Gastroesophageal sphincter (tissue), 4 donors: ENCODE results near the gene RPP21. TPM values are rescaled to one million over a fixed set of nuclear protein-coding genes. Genes with fewer than 3 reads are reported as not detected.
"Not testable (repeated sequence)": the region's sequence is repeated elsewhere in the genome, so short reads cannot be mapped to it uniquely, and the experiment has no call there.

Experiments
- ATAC-seq: fragments of 150-250 bp; one replicate; pipeline ENCODE4 v1.9.1; 2016; ENCODE audit warnings: mild to moderate bottlenecking, moderate library complexity
- H3K27ac ChIP-seq, 4 donors: fragments of 200-600 bp; sonication (generic) in 3 of 4; 1 replicate in 3 of 4; 2 replicates in 1 of 4; pipeline ENCODE4 v1.5.1; 2016 to 2019
- H3K27me3 ChIP-seq: fragments of 200-600 bp; sonication (generic); one replicate; pipeline ENCODE4 v1.5.1; 2019
- H3K36me3 ChIP-seq, 2 donors: fragments of 200-600 bp; sonication (generic); one replicate each; pipeline ENCODE4 v1.5.1; 2019; ENCODE audit warnings: control low read depth in 1 of 2
- H3K4me1 ChIP-seq, 3 donors: fragments of 200-600 bp; sonication (generic); 1 replicate in 2 of 3; 2 replicates in 1 of 3; pipeline ENCODE4 v1.5.1; 2016 to 2019; ENCODE audit warnings: control low read depth in 2 of 3
- H3K4me3 ChIP-seq, 2 donors: fragments of 200-600 bp; sonication (generic); one replicate each; pipeline ENCODE4 v1.5.1; 2019; ENCODE audit warnings: mild to moderate bottlenecking in 1 of 2, moderate library complexity in 1 of 2
- H3K9me3 ChIP-seq, 3 donors: fragments of 200-600 bp; sonication (generic); one replicate each; pipeline ENCODE4 v1.5.1; 2017 to 2019; ENCODE audit warnings: control low read depth in 2 of 3
- EP300 ChIP-seq: sonication (generic); formaldehyde crosslinking; IDR thresholded peaks from one replicate; pipeline ENCODE4 v1.6.1; 2017; ENCODE audit warnings: antibody characterized with exemption, mild to moderate bottlenecking
- POLR2A ChIP-seq, 2 donors: fragments of 450-650 bp; IDR thresholded peaks; one replicate each; pipeline ENCODE4 v1.6.1; 2017; ENCODE audit warnings: antibody characterized with exemption in 2 of 2, mild to moderate bottlenecking in 2 of 2, moderate library complexity in 1 of 2
- POLR2AphosphoS5 ChIP-seq: sonication (generic); formaldehyde crosslinking; IDR thresholded peaks from one replicate; pipeline ENCODE4 v1.6.1; 2017; ENCODE audit warnings: antibody characterized with exemption
- WGBS, 2 donors: methylation state at CpG; one replicate each; pipeline ENCODE4 v1.1.5; 2018; ENCODE audit warnings: low coverage in 1 of 2; 5-methylcytosine and 5-hydroxymethylcytosine counted together
- total RNA-seq, 4 donors: library from RNA; depleted of rRNA; stranded (reverse); fragments of >200 nt; gene quantifications; one replicate each; pipeline ENCODE4 v1.1.0, GENCODE V29; 2016
- TF ChIP-seq, protein P1 (sequence below), 4 experiments: fragments of 200-600 bp in 2 of 4; fragments of 450-650 bp in 2 of 4; sonication (generic) in 1 of 4; IDR thresholded peaks; one replicate each; pipeline ENCODE4 v1.5.1; 2017 to 2019; ENCODE audit warnings: antibody characterized with exemption in 4 of 4, mild to moderate bottlenecking in 2 of 4, moderate library complexity in 2 of 4

The RPP21 gene
- total RNA-seq, 4 donors from 2014 or later, result 60.7 to 137 (median 82.2) TPM

DNA sequence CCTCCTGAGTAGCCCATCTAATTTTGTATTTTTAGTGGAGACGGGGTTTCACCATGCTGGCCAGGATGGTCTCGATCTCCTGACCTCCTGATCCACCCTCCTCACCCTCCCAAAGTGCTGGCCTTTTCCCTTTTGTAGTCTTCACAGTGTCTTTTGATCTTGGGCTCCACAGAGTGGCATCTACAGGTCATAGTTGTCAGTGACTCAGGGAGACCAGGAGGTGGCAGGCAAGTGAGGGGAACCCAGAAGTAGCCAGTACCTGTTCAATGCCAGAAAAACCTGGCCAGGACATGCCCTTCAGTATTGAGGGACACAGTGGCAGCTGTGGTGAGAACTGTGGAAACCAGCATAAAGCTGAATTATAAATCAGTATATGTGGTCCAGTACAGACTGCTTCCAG lies 19.6 kb downstream of the RPP21 start:
- peaks cover 48% of the 10 kb centered on the region for H3K27me3 ChIP-seq
- H3K4me1 ChIP-seq, result no peaks in the 10 kb centered on the region
- no peak for ATAC-seq
- H3K4me3 ChIP-seq, result no peak overlapping the region
- H3K9me3 ChIP-seq, result peaks cover 0 to 5% (median 0%) of the 10 kb centered on the region in 3 donors
- H3K27ac ChIP-seq, result no peak overlapping the region
- WGBS, 2 donors, result 80% methylated on average over 1 of the region's 2 CpGs; no CpG with 5 or more reads in 1 of the 2 donors
- no peaks in the 10 kb centered on the region for H3K36me3 ChIP-seq
- TF ChIP-seq POLR2A (IDR thresholded peaks at IDR 0.05) (no peak), EP300 (no peak), POLR2AphosphoS5 (no peak)
- TF ChIP-seq, protein P1, sequence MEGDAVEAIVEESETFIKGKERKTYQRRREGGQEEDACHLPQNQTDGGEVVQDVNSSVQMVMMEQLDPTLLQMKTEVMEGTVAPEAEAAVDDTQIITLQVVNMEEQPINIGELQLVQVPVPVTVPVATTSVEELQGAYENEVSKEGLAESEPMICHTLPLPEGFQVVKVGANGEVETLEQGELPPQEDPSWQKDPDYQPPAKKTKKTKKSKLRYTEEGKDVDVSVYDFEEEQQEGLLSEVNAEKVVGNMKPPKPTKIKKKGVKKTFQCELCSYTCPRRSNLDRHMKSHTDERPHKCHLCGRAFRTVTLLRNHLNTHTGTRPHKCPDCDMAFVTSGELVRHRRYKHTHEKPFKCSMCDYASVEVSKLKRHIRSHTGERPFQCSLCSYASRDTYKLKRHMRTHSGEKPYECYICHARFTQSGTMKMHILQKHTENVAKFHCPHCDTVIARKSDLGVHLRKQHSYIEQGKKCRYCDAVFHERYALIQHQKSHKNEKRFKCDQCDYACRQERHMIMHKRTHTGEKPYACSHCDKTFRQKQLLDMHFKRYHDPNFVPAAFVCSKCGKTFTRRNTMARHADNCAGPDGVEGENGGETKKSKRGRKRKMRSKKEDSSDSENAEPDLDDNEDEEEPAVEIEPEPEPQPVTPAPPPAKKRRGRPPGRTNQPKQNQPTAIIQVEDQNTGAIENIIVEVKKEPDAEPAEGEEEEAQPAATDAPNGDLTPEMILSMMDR (IDR thresholded peaks at IDR 0.05), result no peak

DNA sequence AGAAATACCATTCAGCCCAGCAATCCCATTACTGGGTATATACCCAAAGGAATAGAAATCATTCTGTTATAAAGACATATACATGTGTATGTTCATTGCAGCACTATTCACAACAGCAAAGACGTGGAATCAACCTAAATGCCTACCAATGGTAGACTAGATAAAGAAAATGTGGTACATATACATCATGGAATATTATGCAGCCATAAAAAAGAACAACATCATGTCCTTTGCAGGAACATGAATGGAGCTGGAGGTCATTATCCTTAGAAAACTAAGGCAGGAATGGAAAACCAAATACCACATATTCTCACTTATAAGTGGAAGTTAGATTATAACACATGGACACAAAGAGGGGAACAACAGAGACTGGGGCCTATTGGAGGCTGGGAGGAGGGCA lies 24.3 kb downstream of the RPP21 start:
- 13 to 40% methylated on average over 1 of the region's 1 CpG for WGBS, 2 donors
- H3K4me3 ChIP-seq, H3K9me3 ChIP-seq, H3K27ac ChIP-seq, H3K36me3 ChIP-seq, ATAC-seq, H3K4me1 ChIP-seq: not testable (repeated sequence)
- peaks cover 30% of the 10 kb centered on the region for H3K27me3 ChIP-seq

GRCh38 chr6:30378290-30378937 lies 33.5 kb downstream of the RPP21 start:
- no peak overlapping the region for H3K4me3 ChIP-seq
- no peak overlapping the region for H3K27ac ChIP-seq
- 0% methylated on average over 1 of the region's 1 CpG for WGBS, 2 donors
- no peaks in the 10 kb centered on the region for H3K9me3 ChIP-seq
- TF ChIP-seq POLR2AphosphoS5, result no peak
- TF ChIP-seq, protein P1 (IDR thresholded peaks at IDR 0.05), result no peak
- ATAC-seq, result no peak
- H3K36me3 ChIP-seq, result no peaks in the 10 kb centered on the region
- H3K27me3 ChIP-seq, result peaks cover 40% of the 10 kb centered on the region
- no peaks in the 10 kb centered on the region for H3K4me1 ChIP-seq

GRCh38 chr6:30380464-30380863 lies 35.5 kb downstream of the RPP21 start:
- H3K36me3 ChIP-seq, result no peaks in the 10 kb centered on the region
- no peak overlapping the region for H3K27ac ChIP-seq
- H3K27me3 ChIP-seq, result peaks cover 57% of the 10 kb centered on the region
- H3K4me1 ChIP-seq, result no peaks in the 10 kb centered on the region
- TF ChIP-seq, protein P1 (IDR thresholded peaks at IDR 0.05), result no peak
- TF ChIP-seq EP300 (no peak), POLR2A (IDR thresholded peaks at IDR 0.05) (no peak), POLR2AphosphoS5 (no peak)
- 36 to 66% methylated on average over 2 to 5 of the region's 5 CpGs for whole genome bisulfite sequencing, 2 donors
- no peak overlapping the region for H3K4me3 ChIP-seq
- no peak for ATAC-seq
- H3K9me3 ChIP-seq, result no peaks in the 10 kb centered on the region

- H3K27me3 ChIP-seq, result peaks cover 83% of the 10 kb centered on the region
- no peaks in the 10 kb centered on the region for H3K4me1 ChIP-seq
- no peaks in the 10 kb centered on the region for H3K9me3 ChIP-seq
- H3K4me3 ChIP-seq, result no peak overlapping the region
- no peak overlapping the region for H3K27ac ChIP-seq
- H3K36me3 ChIP-seq, result no peaks in the 10 kb centered on the region
- ATAC-seq, result no peak
- WGBS, 2 donors, result 34 to 49% methylated on average over 2 to 3 of the region's 3 CpGs
- TF ChIP-seq POLR2A (IDR thresholded peaks at IDR 0.05), result no peak
- TF ChIP-seq EP300, result no peak
- TF ChIP-seq, protein P1 (IDR thresholded peaks at IDR 0.05), result no peak
- no peak for TF ChIP-seq POLR2AphosphoS5
These were observed 41.2 kb downstream of the RPP21 start for GRCh38 chr6:30386166-30386565.
